LNCAP (cell line): ENCODE measurements around the gene TNIK.

ENCODE experiments used
- TF ChIP-seq, protein P1 (sequence below): fragments of 450-650 bp; IDR thresholded peaks from 2 replicates; pipeline ENCODE4 v1.5.1; 2017; ENCODE audit warnings: mild to moderate bottlenecking

The TNIK gene

DNA sequence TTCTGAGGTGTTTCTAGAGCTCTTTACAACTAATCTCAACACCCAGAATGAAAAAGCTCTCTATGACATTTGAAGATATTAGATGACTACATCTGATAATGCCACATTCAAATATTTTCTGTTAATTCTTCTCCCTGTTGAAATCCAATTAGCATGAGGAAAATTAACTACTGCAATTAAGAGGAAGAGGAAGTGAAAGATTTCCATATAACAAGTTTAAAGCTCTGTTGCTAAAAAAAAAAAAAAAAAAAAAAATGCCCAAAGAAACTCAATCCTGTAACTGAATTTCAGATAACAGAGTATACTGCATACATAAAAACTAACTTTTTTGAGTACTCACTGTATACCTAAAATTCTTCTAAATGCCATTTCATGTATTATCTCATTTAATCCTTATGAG lies 109.8 kb downstream of the TNIK start:
- TF ChIP-seq, protein P1, sequence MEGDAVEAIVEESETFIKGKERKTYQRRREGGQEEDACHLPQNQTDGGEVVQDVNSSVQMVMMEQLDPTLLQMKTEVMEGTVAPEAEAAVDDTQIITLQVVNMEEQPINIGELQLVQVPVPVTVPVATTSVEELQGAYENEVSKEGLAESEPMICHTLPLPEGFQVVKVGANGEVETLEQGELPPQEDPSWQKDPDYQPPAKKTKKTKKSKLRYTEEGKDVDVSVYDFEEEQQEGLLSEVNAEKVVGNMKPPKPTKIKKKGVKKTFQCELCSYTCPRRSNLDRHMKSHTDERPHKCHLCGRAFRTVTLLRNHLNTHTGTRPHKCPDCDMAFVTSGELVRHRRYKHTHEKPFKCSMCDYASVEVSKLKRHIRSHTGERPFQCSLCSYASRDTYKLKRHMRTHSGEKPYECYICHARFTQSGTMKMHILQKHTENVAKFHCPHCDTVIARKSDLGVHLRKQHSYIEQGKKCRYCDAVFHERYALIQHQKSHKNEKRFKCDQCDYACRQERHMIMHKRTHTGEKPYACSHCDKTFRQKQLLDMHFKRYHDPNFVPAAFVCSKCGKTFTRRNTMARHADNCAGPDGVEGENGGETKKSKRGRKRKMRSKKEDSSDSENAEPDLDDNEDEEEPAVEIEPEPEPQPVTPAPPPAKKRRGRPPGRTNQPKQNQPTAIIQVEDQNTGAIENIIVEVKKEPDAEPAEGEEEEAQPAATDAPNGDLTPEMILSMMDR, result no peak

GRCh38 chr3:171349392-171349791 lies 110.8 kb downstream of the TNIK start:
- TF ChIP-seq, protein P1, result no peak

DNA sequence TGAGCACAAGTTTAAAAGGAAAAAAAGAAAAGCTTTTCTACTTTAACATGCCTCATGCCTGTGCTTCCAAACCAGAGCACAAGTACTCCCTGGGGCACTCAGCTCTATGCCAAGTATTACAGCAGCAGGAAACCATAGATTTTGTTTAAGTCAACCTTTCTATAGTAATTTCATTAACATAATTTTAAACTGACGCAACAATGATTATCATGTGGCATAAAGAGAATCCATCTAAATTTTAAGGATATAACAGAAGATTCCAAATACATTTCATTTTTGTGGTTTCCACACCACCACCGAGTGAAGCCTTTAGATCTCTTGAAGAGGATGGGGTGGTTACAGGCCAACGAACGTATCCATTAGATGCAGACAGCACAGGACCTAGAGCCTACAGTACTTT lies 112.1 kb downstream of the TNIK start:
- TF ChIP-seq, protein P1, result no peak

DNA sequence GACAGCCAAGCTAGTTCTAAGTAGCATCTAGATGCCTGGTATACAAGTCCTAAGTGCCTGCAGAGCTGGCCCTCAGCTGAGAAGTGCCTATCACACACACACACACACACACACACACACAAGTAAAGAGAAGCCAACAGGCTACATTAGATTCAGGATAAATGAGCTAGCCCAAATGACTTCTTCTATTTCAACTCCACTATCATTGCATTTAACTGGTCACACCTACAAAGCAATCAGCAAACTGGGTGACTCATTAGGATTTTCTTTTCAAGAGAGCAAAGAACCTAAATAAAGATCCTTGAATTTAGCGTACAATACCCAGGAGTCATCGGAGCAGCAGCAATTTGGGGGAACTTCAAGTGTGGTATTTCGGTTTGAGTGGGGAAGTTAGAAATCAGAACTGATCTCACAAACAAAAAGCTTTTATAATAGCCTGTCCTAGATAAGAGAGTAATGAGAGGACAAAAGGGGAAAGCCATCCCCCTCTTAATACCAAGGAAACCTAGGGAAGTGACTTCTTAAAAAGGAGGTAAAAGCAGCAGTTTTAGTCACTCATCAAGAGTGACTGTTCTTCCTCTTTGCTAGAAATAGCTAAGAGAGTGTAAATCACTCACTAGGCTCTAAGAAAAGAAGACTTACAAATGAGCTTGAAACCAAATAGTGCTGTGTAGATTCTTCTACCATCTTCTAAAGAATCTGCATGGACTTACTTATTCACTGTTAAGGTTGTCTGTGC lies 112.7 kb downstream of the TNIK start:
- TF ChIP-seq, protein P1, result no peak

GRCh38 chr3:171346582-171347300 lies 113.5 kb downstream of the TNIK start:
- TF ChIP-seq, protein P1, result no peak

DNA sequence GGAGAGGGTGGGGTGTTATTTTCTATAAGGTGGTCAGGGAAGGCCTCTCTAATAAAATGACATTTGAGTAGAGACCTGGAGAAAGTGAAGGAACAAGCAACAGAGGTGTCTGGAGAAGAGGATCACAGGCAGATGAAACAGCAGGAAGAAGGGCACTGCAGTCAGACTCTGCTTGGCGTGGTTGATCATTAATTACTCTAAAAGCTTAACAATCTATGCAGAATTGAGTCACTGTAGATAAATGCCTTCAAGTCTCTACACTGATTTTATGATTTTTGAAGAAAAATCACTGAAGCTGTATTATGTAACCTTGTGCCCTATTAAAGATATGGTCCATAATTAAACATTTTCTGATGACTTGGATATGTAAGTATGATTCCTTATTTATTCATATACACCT lies 114.2 kb downstream of the TNIK start:
- TF ChIP-seq, protein P1, result no peak

GRCh38 chr3:171345107-171345843 lies 114.9 kb downstream of the TNIK start:
- TF ChIP-seq, protein P1, result no peak
